HepG2 (cell line): ENCODE data around the gene SRSF3. TPM values are rescaled to one million over a fixed set of nuclear protein-coding genes. Genes with fewer than 3 reads are reported as not detected.

Experiments
- HDAC6 ChIP-seq: fragments of 200-600 bp; sonication (generic); IDR thresholded peaks from 2 replicates; pipeline ENCODE4 v1.7.0; 2017; ENCODE audit warnings: mild to moderate bottlenecking, antibody characterized with exemption, low read length, low read depth
- HMGA1 ChIP-seq: sonication (generic); formaldehyde crosslinking; conservative IDR thresholded peaks from 2 replicates; pipeline ENCODE4 v1.4.0; 2020; ENCODE audit warnings: missing genetic modification reagents
- KLF6 ChIP-seq: IDR thresholded peaks from 2 replicates; pipeline ENCODE4 v1.8.0; 2016; ENCODE audit warnings: missing biosample characterization, missing genetic modification reagents
- MIER3 ChIP-seq: IDR thresholded peaks from 2 replicates; pipeline ENCODE4 v1.6.1; 2016; ENCODE audit warnings: missing compliant biosample characterization, borderline replicate concordance
- NBN ChIP-seq: fragments of 450-650 bp; conservative IDR thresholded peaks from 2 replicates; pipeline ENCODE4 v1.6.1; 2017
- NCOA5 ChIP-seq: sonication (generic); formaldehyde crosslinking; IDR thresholded peaks from 2 replicates; pipeline ENCODE4 v1.4.0; 2020; ENCODE audit warnings: missing genetic modification reagents
- NFKBIZ ChIP-seq: IDR thresholded peaks from 2 replicates; pipeline ENCODE4 v1.6.1; 2018; ENCODE audit warnings: missing genetic modification reagents, missing compliant biosample characterization
- NKX3-1 ChIP-seq: sonication (generic); formaldehyde crosslinking; IDR thresholded peaks from 2 replicates; pipeline ENCODE4 v1.5.0; 2020; ENCODE audit warnings: missing genetic modification reagents
- NRL ChIP-seq: sonication (generic); formaldehyde crosslinking; IDR thresholded peaks from 2 replicates; pipeline ENCODE4 v1.5.0; 2020; ENCODE audit warnings: missing genetic modification reagents, mild to moderate bottlenecking, moderate library complexity, borderline replicate concordance
- RCOR2 ChIP-seq: IDR thresholded peaks from 2 replicates; pipeline ENCODE4 v1.6.1; 2016; ENCODE audit warnings: missing biosample characterization, missing genetic modification reagents
- SATB2 ChIP-seq: sonication (generic); formaldehyde crosslinking; IDR thresholded peaks from 2 replicates; pipeline ENCODE4 v1.5.0; 2020; ENCODE audit warnings: missing genetic modification reagents
- TBP ChIP-seq: sonication (generic); formaldehyde crosslinking; IDR thresholded peaks from 2 replicates; pipeline ENCODE4 v1.5.0; 2020; ENCODE audit warnings: missing genetic modification reagents
- THAP9 ChIP-seq: sonication (generic); formaldehyde crosslinking; IDR thresholded peaks from 2 replicates; pipeline ENCODE4; 2020; ENCODE audit warnings: missing genetic modification reagents, mild to moderate bottlenecking, borderline replicate concordance
- ZFP62 ChIP-seq: sonication (generic); formaldehyde crosslinking; IDR thresholded peaks from 2 replicates; pipeline ENCODE4 v1.4.0; 2020; ENCODE audit warnings: missing genetic modification reagents
- ZKSCAN1 ChIP-seq: fragments of 150-350 bp; IDR thresholded peaks from 2 replicates; pipeline ENCODE4 v1.6.1; 2014; ENCODE audit warnings: low read length
- ZNF12 ChIP-seq: sonication (generic); formaldehyde crosslinking; IDR thresholded peaks from 2 replicates; pipeline ENCODE4 v1.5.0; 2020; ENCODE audit warnings: missing genetic modification reagents
- ZNF251 ChIP-seq: sonication (generic); formaldehyde crosslinking; IDR thresholded peaks from 2 replicates; pipeline ENCODE4 v1.9.0; 2021; ENCODE audit warnings: mild to moderate bottlenecking, missing genetic modification reagents
- ZNF644 ChIP-seq: IDR thresholded peaks from 2 replicates; pipeline ENCODE4 v1.6.1; 2016; ENCODE audit warnings: low read depth
- ZNF800 ChIP-seq: sonication (generic); formaldehyde crosslinking; IDR thresholded peaks from 2 replicates; pipeline ENCODE4 v1.4.0; 2020; ENCODE audit warnings: missing genetic modification reagents
- ZSCAN25 ChIP-seq: sonication (generic); formaldehyde crosslinking; IDR thresholded peaks from 2 replicates; pipeline ENCODE4 v1.8.0; 2022; ENCODE audit warnings: mild to moderate bottlenecking, missing genetic modification reagents
- polyA plus RNA-seq, 8 experiments: library from polyadenylated mRNA; depleted of rRNA in 3 of 8; stranded (reverse) in 7 of 8; unstranded in 1 of 8; fragments of >200 nt; fragmentation: Illumina TruSeq in 4 of 8; extraction: Trizol in 4 of 8; gene quantifications; 2 replicates each; pipeline versions ENCODE4 v1.2.1 to v1.2.3, GENCODE V29; 2011 to 2016; ENCODE audit warnings: low read depth in 4 of 8, missing spikeins in 1 of 8, mixed read lengths in 1 of 8; ENCODE audit not compliant: insufficient read depth in 1 of 8
- total RNA-seq, 5 experiments: library from RNA; depleted of rRNA; stranded (reverse); fragments of >200 nt; fragmentation: Illumina TruSeq; extraction: Trizol; gene quantifications; 2 replicates each; pipeline ENCODE4 v1.2.3, GENCODE V29; 2016; ENCODE audit warnings: low read depth in 1 of 5
- TF ChIP-seq, protein P1 (sequence below): sonication (generic); formaldehyde crosslinking; IDR thresholded peaks from 2 replicates; pipeline ENCODE4 v1.5.0; 2020; ENCODE audit warnings: mild to moderate bottlenecking, missing genetic modification reagents
- TF ChIP-seq, protein P2 (sequence below): sonication (generic); formaldehyde crosslinking; IDR thresholded peaks from 2 replicates; pipeline ENCODE4 v1.4.0; 2020; ENCODE audit warnings: missing genetic modification reagents, borderline replicate concordance
- TF ChIP-seq, protein P3 (sequence below): IDR thresholded peaks from 2 replicates; pipeline ENCODE4 v1.6.1; 2016

Gene SRSF3
- total and polyA plus RNA-seq, 2 of the 13 experiments (the other 11 are each of a cell fraction or from before 2014, with no cell fraction given): 206 to 684 TPM

DNA sequence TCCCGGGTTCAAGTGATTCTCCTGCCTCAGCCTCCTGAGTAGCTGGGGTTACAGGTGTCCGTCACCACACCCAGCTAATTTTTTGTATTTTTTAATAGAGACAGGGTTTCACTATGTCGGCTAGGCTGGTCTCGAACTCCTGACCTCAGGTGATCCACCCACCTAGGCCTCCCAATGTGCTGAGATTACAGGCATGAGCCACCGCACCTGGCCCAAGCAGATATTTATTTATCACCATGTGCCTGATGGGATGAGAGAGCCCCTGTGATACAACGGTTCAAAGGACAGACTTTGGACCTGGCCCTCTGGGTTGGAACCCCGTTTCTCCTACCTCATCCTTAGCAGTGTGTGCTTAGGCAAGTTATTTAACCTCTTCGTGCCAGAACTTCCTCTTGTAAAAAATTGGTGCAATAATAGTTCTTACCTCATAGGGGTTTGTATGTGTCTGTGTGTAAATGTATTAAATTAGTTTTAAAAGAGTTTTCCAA, 27.7 kb upstream of the SRSF3 start (continued):
- TF ChIP-seq ZFP62 (CRISPR knock-in tag) (no peak), ZNF800 (CRISPR knock-in tag) (peak; percentile 75; the same call in 1 of the 2 replicates), ZNF644 (CRISPR knock-in tag) (peak; percentile 97), ZSCAN25 (CRISPR knock-in tag) (no peak), NCOA5 (no peak), KLF6 (CRISPR knock-in tag) (no peak), ZNF251 (CRISPR knock-in tag) (no peak), RCOR2 (peak; percentile 96), NRL (CRISPR knock-in tag) (no peak), SATB2 (no peak), ZNF12 (CRISPR knock-in tag) (no peak), HDAC6 (no peak), NFKBIZ (peak; percentile 55; the same call in 1 of the 2 replicates), ZKSCAN1 (peak; percentile 81), NBN (no peak), HMGA1 (CRISPR knock-in tag) (no peak), TBP (CRISPR knock-in tag) (no peak), MIER3 (CRISPR knock-in tag) (0 out of 2 replicates have a peak, but pooled peaks have one; percentile 65), NKX3-1 (CRISPR knock-in tag) (no peak), THAP9 (CRISPR knock-in tag) (no peak; the same call in 1 of the 2 replicates)
- TF ChIP-seq, protein P1, sequence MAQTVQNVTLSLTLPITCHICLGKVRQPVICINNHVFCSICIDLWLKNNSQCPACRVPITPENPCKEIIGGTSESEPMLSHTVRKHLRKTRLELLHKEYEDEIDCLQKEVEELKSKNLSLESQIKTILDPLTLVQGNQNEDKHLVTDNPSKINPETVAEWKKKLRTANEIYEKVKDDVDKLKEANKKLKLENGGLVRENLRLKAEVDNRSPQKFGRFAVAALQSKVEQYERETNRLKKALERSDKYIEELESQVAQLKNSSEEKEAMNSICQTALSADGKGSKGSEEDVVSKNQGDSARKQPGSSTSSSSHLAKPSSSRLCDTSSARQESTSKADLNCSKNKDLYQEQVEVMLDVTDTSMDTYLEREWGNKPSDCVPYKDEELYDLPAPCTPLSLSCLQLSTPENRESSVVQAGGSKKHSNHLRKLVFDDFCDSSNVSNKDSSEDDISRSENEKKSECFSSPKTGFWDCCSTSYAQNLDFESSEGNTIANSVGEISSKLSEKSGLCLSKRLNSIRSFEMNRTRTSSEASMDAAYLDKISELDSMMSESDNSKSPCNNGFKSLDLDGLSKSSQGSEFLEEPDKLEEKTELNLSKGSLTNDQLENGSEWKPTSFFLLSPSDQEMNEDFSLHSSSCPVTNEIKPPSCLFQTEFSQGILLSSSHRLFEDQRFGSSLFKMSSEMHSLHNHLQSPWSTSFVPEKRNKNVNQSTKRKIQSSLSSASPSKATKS (CRISPR knock-in tag): no peak
- TF ChIP-seq, protein P2, sequence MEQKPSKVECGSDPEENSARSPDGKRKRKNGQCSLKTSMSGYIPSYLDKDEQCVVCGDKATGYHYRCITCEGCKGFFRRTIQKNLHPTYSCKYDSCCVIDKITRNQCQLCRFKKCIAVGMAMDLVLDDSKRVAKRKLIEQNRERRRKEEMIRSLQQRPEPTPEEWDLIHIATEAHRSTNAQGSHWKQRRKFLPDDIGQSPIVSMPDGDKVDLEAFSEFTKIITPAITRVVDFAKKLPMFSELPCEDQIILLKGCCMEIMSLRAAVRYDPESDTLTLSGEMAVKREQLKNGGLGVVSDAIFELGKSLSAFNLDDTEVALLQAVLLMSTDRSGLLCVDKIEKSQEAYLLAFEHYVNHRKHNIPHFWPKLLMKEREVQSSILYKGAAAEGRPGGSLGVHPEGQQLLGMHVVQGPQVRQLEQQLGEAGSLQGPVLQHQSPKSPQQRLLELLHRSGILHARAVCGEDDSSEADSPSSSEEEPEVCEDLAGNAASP: peak; percentile 56; the same call in 1 of the 2 replicates
- TF ChIP-seq, protein P3, sequence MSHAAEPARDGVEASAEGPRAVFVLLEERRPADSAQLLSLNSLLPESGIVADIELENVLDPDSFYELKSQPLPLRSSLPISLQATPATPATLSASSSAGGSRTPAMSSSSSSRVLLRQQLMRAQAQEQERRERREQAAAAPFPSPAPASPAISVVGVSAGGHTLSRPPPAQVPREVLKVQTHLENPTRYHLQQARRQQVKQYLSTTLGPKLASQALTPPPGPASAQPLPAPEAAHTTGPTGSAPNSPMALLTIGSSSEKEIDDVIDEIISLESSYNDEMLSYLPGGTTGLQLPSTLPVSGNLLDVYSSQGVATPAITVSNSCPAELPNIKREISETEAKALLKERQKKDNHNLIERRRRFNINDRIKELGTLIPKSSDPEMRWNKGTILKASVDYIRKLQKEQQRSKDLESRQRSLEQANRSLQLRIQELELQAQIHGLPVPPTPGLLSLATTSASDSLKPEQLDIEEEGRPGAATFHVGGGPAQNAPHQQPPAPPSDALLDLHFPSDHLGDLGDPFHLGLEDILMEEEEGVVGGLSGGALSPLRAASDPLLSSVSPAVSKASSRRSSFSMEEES (CRISPR knock-in tag): peak; percentile 93
